Activated CD4-positive, alpha-beta memory T cell treated with anti-CD3 and anti-CD28 coated beads for 36 hours (primary cell): Measurements from ENCODE around the gene MAD1L1. TPM values are rescaled to one million over a fixed set of nuclear protein-coding genes. Genes with fewer than 3 reads are reported as not detected.
A peak's percentile ranks its signal among the peaks of the same experiment; 100 is the strongest.
"Not testable (repeated sequence)": the region's sequence is repeated elsewhere in the genome, so short reads cannot be mapped to it uniquely, and the experiment has no call there.

Experiments
- CTCF ChIA-PET: fragments of 350-600 bp; sonication (Branson Sonifier 250); formaldehyde crosslinking; loops from one replicate; lab custom pipeline; 2021; ENCODE audit warnings: antibody characterized with exemption, inconsistent platforms; lab: Charles Lee
- POLR2A ChIA-PET: fragments of 350-600 bp; sonication (Branson Sonifier 250); formaldehyde crosslinking; loops from one replicate; lab custom pipeline; 2021; ENCODE audit warnings: antibody characterized with exemption; lab: Charles Lee
- DNase-seq: peaks from one replicate; pipeline ENCODE4 v3.0.0-alpha.2; 2020
- H3K27ac Mint-ChIP-seq: one replicate; pipeline ENCODE4 v1.8.0; 2021; ENCODE audit warnings: mixed read lengths
- H3K27me3 Mint-ChIP-seq: one replicate; pipeline ENCODE4 v1.8.0; 2021; ENCODE audit warnings: mixed read lengths
- H3K36me3 Mint-ChIP-seq: one replicate; pipeline ENCODE4 v1.8.0; 2021; ENCODE audit warnings: mixed read lengths
- H3K4me1 Mint-ChIP-seq: one replicate; pipeline ENCODE4 v1.8.0; 2021; ENCODE audit warnings: low read depth, mixed read lengths
- H3K4me3 Mint-ChIP-seq: one replicate; pipeline ENCODE4 v1.8.0; 2021; ENCODE audit warnings: mild to moderate bottlenecking, mixed read lengths
- H3K9me3 Mint-ChIP-seq: one replicate; pipeline ENCODE4 v1.8.0; 2021; ENCODE audit warnings: mixed read lengths
- intact Hi-C: fragments of 100-400 bp; cut with micrococcal nuclease; formaldehyde crosslinking; loops from one replicate; pipeline ENCODE4 v1.15.1; 2023
- total RNA-seq, 2 experiments: library from RNA; stranded (reverse); gene quantifications; one replicate each; pipeline ENCODE4 v1.2.3, GENCODE V29; 2021

Gene MAD1L1
- total RNA-seq, 2 experiments from 2014 or later: 44.4 to 47.8 TPM

- Mint-ChIP-seq H3K4me1 (peaks cover 3% of the 10 kb centered on the region), H3K4me3 (no peak overlapping the region), H3K27me3 (no peaks in the 10 kb centered on the region), H3K36me3 (peaks cover 13% of the 10 kb centered on the region), H3K27ac (no peak overlapping the region), H3K9me3 (peaks cover 12% of the 10 kb centered on the region)
- POLR2A ChIA-PET: no interaction called here
- DNase-seq: no peak
- intact Hi-C loops: no loop called here
- CTCF ChIA-PET: no interaction called here
These were observed 344.3 kb downstream of the MAD1L1 start for GRCh38 chr7:1888425-1888824.

GRCh38 chr7:1887251-1887650 is 345.5 kb downstream of the MAD1L1 start:
- H3K4me1 Mint-ChIP-seq: peaks cover 9% of the 10 kb centered on the region
- H3K27ac Mint-ChIP-seq: no peak overlapping the region
- CTCF ChIA-PET: no interaction called here
- H3K27me3 Mint-ChIP-seq: no peaks in the 10 kb centered on the region
- no peak overlapping the region for H3K4me3 Mint-ChIP-seq
- peaks cover 12% of the 10 kb centered on the region for H3K9me3 Mint-ChIP-seq
- no peak for DNase-seq
- intact Hi-C loops: no loop called here
- peaks cover 13% of the 10 kb centered on the region for H3K36me3 Mint-ChIP-seq
- POLR2A ChIA-PET: no interaction called here

- Mint-ChIP-seq H3K4me1 (peaks cover 11% of the 10 kb centered on the region), H3K27me3 (no peaks in the 10 kb centered on the region), H3K9me3 (peaks cover 12% of the 10 kb centered on the region), H3K36me3 (peaks cover 13% of the 10 kb centered on the region), H3K4me3 (no peak overlapping the region), H3K27ac (no peak overlapping the region)
- intact Hi-C loops: no loop called here
- DNase-seq: no peak
- ChIA-PET CTCF (no interaction called here), POLR2A (no interaction called here)
These were observed 346.2 kb downstream of the MAD1L1 start for GRCh38 chr7:1886361-1887064.

GRCh38 chr7:1885465-1886226 is 347.1 kb downstream of the MAD1L1 start:
- peaks cover 13% of the 10 kb centered on the region for H3K36me3 Mint-ChIP-seq
- H3K27ac Mint-ChIP-seq: no peak overlapping the region
- POLR2A ChIA-PET: no interaction called here
- peaks cover 12% of the 10 kb centered on the region for H3K9me3 Mint-ChIP-seq
- intact Hi-C loops: no loop called here
- CTCF ChIA-PET: no interaction called here
- no peak for DNase-seq
- peaks cover 13% of the 10 kb centered on the region for H3K4me1 Mint-ChIP-seq
- H3K27me3 Mint-ChIP-seq: no peaks in the 10 kb centered on the region
- no peak overlapping the region for H3K4me3 Mint-ChIP-seq

GRCh38 chr7:1884583-1885350 is 348.0 kb downstream of the MAD1L1 start:
- Mint-ChIP-seq H3K36me3 (peaks cover 13% of the 10 kb centered on the region), H3K9me3 (peaks cover 12% of the 10 kb centered on the region), H3K4me3 (no peak overlapping the region), H3K27ac (no peak overlapping the region), H3K4me1 (peaks cover 13% of the 10 kb centered on the region), H3K27me3 (no peaks in the 10 kb centered on the region)
- ChIA-PET POLR2A (no interaction called here), CTCF (no interaction called here)
- DNase-seq: no peak
- intact Hi-C loops: no loop called here

- H3K9me3 Mint-ChIP-seq: peaks cover 12% of the 10 kb centered on the region
- CTCF ChIA-PET: interaction anchor here (1.4 kb wide), 1 partner anchor 464 kb away, joined by 4 read pairs; no protein-coding TSS in a partner anchor
- peak; percentile 16 for DNase-seq
- H3K27me3 Mint-ChIP-seq: no peaks in the 10 kb centered on the region
- no peak overlapping the region for H3K4me3 Mint-ChIP-seq
- peaks cover 15% of the 10 kb centered on the region for H3K36me3 Mint-ChIP-seq
- intact Hi-C loops: no loop called here
- H3K27ac Mint-ChIP-seq: no peak overlapping the region
- POLR2A ChIA-PET: no interaction called here
- peaks cover 13% of the 10 kb centered on the region for H3K4me1 Mint-ChIP-seq
These were observed 348.7 kb downstream of the MAD1L1 start for GRCh38 chr7:1883834-1884582.

- intact Hi-C loops: no loop called here
- ChIA-PET POLR2A (no interaction called here), CTCF (interaction anchor here (0.8 to 1.4 kb wide), 3 partner anchors 28 to 465 kb away, joined by 3 to 4 read pairs (median 3); no protein-coding TSS in a partner anchor)
- Mint-ChIP-seq H3K4me3 (no peak overlapping the region), H3K4me1 (peaks cover 13% of the 10 kb centered on the region), H3K27me3 (no peaks in the 10 kb centered on the region), H3K27ac (peak overlapping the region; percentile 23), H3K9me3 (peaks cover 12% of the 10 kb centered on the region), H3K36me3 (peaks cover 15% of the 10 kb centered on the region)
- no peak for DNase-seq
These were observed 349.5 kb downstream of the MAD1L1 start for GRCh38 chr7:1883031-1883761.

GRCh38 chr7:1882451-1882850 is 350.3 kb downstream of the MAD1L1 start:
- intact Hi-C loops: no loop called here
- ChIA-PET CTCF (interaction anchor here (0.8 to 1.4 kb wide), 3 partner anchors 27 to 465 kb away, joined by 3 to 4 read pairs (median 3); no protein-coding TSS in a partner anchor), POLR2A (no interaction called here)
- peaks cover 10% of the 10 kb centered on the region for H3K9me3 Mint-ChIP-seq
- peaks cover 13% of the 10 kb centered on the region for H3K4me1 Mint-ChIP-seq
- no peak for DNase-seq
- H3K27me3 Mint-ChIP-seq: no peaks in the 10 kb centered on the region
- H3K27ac Mint-ChIP-seq: no peak overlapping the region
- peaks cover 11% of the 10 kb centered on the region for H3K36me3 Mint-ChIP-seq
- no peak overlapping the region for H3K4me3 Mint-ChIP-seq

GRCh38 chr7:1881946-1882345 is 350.8 kb downstream of the MAD1L1 start:
- intact Hi-C loops: no loop called here
- Mint-ChIP-seq H3K9me3 (peaks cover 10% of the 10 kb centered on the region), H3K4me1 (peaks cover 13% of the 10 kb centered on the region), H3K4me3 (no peak overlapping the region), H3K27ac (no peak overlapping the region), H3K27me3 (no peaks in the 10 kb centered on the region), H3K36me3 (peaks cover 10% of the 10 kb centered on the region)
- DNase-seq: no peak
- ChIA-PET POLR2A (no interaction called here), CTCF (no interaction called here)

GRCh38 chr7:1876641-1877040 is 356.1 kb downstream of the MAD1L1 start:
- H3K27ac Mint-ChIP-seq, H3K4me1 Mint-ChIP-seq, CTCF ChIA-PET, POLR2A ChIA-PET, H3K27me3 Mint-ChIP-seq, intact Hi-C loops, H3K4me3 Mint-ChIP-seq, DNase-seq: not testable (repeated sequence)
- H3K36me3 Mint-ChIP-seq: peaks cover 10% of the 10 kb centered on the region
- peaks cover 10% of the 10 kb centered on the region for H3K9me3 Mint-ChIP-seq
